Kidney (tissue), 14 donors: ENCODE results near the gene STMN1. TPM values are rescaled to one million over a fixed set of nuclear protein-coding genes. Genes with fewer than 3 reads are reported as not detected.
A peak's percentile ranks its signal among the peaks of the same experiment; 100 is the strongest.

ENCODE experiments used
- DNase-seq, 5 donors: peaks; one replicate each; pipeline ENCODE4 v3.0.0-alpha.2; 2013 to 2020
- FAIRE-seq: peaks from 2 replicates; lab custom pipeline; 2012; peaks lifted over from hg19 to GRCh38; lab: Jason Lieb, UNC
- H3K27ac ChIP-seq, 2 donors: one replicate each; pipeline ENCODE4 v1.7.0; 2013; ENCODE audit warnings: low read depth in 2 of 2, low read length in 2 of 2, inconsistent platforms in 1 of 2
- H3K27me3 ChIP-seq: one replicate; pipeline ENCODE4 v1.7.1; 2013; ENCODE audit warnings: low read length, inconsistent platforms; ENCODE audit not compliant: control insufficient read depth, insufficient read depth
- H3K36me3 ChIP-seq, 3 donors: one replicate each; pipeline versions ENCODE4 v1.7.0 to v1.7.1; 2013; ENCODE audit warnings: low read length in 3 of 3, control low read depth in 1 of 3, inconsistent platforms in 1 of 3; ENCODE audit not compliant: insufficient read depth in 3 of 3, control insufficient read depth in 2 of 3
- H3K4me1 ChIP-seq, 3 donors: one replicate each; pipeline versions ENCODE4 v1.7.0 to v1.7.1; 2013; ENCODE audit warnings: low read length in 3 of 3, inconsistent platforms in 1 of 3, low read depth in 1 of 3; ENCODE audit not compliant: control insufficient read depth in 2 of 3, insufficient read depth in 2 of 3
- H3K4me3 ChIP-seq, 3 donors: one replicate each; pipeline versions ENCODE4 v1.7.0 to v1.8.1; 2013; ENCODE audit warnings: low read length in 3 of 3, control low read depth in 1 of 3, inconsistent platforms in 1 of 3
- H3K9ac ChIP-seq, 3 donors: one replicate each; pipeline versions ENCODE4 v1.7.0 to v1.7.1; 2013; ENCODE audit warnings: low read length in 3 of 3, control low read depth in 1 of 3, inconsistent platforms in 1 of 3
- H3K9me3 ChIP-seq, 3 donors: one replicate each; pipeline versions ENCODE4 v1.7.0 to v1.7.1; 2013; ENCODE audit warnings: low read length in 3 of 3, control low read depth in 1 of 3, inconsistent platforms in 1 of 3; ENCODE audit not compliant: control insufficient read depth in 2 of 3, insufficient read depth in 1 of 3
- intact Hi-C: fragments of 100-400 bp; cut with DNase I; formaldehyde crosslinking; loops from one replicate; pipeline ENCODE4 v1.11.1; 2022
- polyA plus RNA-seq: library from polyadenylated mRNA; stranded (reverse); fragments of 350-450 nt; fragmentation: Illumina TruSeq; extraction: RNeasy Lipid Tissue Mini Kit (QIAGEN cat#74804); gene quantifications from one replicate; pipeline ENCODE4 v1.2.3, GENCODE V29; 2014; ENCODE audit warnings: low read depth, low replicate concordance; ENCODE audit not compliant: insufficient read depth
- total RNA-seq: library from RNA; stranded (reverse); fragmentation: NEBNext Ultra II Directional; extraction: Animal tissue kit (Norgen Biotek cat#: 25700); gene quantifications from one replicate; pipeline ENCODE4 v1.2.1, GENCODE V29; 2021
- TF ChIP-seq, protein P1 (sequence below): IDR thresholded peaks from 3 replicates; pipeline ENCODE4 v1.5.1; 2012; ENCODE audit warnings: mild to moderate bottlenecking, moderate library complexity, borderline replicate concordance; ENCODE audit not compliant: insufficient read depth; ENCODE audit errors: extremely low read depth
- donor health status: control.
- donor health status: control.
- donor health status: control.
- donor health status: control.
- donor health status: control.
- donor health status: DM: yes; HTN: yes; CAD: no.
- donor health status: Normal renal cell carcinoma (clear cell type).

The STMN1 gene
- total and polyA plus RNA-seq, 2 donors from 2014 or later, result 50.4 to 101 TPM

DNA sequence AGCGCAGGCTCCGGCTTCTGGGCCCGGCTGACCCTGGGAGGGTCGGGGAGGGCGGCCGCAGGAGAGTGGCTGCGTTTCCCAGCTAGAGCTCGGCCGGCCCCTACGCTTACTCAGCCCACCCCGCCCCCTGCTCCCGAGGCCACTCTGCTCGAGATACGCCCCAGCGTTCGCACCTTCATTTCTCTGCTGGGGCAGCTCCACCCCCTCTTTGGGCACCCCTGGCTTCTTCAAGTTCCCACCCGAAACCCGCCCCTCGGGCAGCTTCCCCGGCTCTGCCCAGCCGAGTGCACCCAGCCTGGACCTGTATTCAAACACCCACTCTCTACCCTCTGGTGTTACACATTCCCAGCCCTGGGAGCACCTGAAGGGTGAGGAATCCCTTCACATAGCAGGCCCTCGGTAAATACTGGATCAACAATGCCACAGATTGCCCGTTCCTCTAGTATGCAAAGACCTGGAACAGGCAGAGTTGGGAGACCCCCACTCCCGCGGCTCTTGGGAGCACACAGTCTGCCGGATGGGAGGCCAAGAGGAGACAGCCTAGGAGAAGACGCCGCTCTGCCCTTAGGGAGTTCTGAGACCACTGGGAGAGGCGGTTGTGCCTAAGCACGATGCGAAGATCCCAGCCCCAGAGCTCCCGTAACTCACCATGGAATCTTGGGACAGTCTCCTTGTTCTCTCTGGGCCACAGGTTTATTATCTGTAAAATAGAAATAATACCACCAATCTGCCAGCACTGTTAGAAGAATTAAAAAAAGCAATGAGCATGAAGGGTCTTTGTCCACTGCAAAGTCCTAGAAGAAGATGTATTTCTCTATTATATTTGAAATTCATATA lies 30.1 kb downstream of the STMN1 start:
- H3K4me1 ChIP-seq, result peaks cover 0 to 43% (median 15%) of the 10 kb centered on the region in 3 donors
- TF ChIP-seq, protein P1, sequence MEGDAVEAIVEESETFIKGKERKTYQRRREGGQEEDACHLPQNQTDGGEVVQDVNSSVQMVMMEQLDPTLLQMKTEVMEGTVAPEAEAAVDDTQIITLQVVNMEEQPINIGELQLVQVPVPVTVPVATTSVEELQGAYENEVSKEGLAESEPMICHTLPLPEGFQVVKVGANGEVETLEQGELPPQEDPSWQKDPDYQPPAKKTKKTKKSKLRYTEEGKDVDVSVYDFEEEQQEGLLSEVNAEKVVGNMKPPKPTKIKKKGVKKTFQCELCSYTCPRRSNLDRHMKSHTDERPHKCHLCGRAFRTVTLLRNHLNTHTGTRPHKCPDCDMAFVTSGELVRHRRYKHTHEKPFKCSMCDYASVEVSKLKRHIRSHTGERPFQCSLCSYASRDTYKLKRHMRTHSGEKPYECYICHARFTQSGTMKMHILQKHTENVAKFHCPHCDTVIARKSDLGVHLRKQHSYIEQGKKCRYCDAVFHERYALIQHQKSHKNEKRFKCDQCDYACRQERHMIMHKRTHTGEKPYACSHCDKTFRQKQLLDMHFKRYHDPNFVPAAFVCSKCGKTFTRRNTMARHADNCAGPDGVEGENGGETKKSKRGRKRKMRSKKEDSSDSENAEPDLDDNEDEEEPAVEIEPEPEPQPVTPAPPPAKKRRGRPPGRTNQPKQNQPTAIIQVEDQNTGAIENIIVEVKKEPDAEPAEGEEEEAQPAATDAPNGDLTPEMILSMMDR, result no peak

DNA sequence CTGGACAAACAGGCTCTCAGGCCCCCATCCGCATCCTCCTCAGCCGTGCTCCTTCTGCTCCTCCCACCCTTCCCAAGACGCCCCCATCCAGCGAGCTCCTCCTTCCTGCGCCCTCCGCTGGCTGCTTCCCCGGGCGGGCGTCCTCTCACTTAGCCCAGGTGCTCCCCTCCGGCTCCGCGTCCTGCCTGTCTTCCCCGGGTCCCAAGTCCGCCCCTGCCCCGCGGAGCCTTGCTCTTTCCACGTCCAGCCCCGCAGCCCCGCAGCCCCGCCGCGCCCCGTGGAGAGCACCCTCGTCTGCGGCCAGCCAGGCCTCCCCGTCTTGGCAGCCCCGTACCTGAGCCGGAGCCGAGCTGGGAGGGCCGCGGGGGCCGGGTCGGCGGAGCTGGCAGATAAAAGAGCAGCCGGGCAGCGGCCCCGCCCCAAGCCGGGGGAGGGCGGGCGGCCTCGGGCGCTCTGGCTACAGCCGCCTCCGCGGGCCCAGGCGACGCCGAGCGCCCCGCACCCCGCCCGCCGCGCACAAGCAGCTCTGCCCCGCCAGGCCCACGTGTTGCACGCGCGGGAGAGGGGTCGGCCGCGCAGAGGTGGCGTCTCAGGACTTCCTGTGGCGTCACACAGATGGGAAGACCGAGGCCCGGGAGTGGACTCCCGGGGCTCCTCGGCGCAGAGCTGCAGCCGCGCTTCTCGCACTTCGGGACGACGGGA lies 30.9 kb downstream of the STMN1 start, which contains the start of gene PAQR7:
Gene PAQR7 (minus strand): TSS at position 555 of the 702 bp plus-strand sequence. CDS start 11,869 bp downstream, outside the sequence.
- no peaks in the 10 kb centered on the region for H3K36me3 ChIP-seq
- intact Hi-C loops, result no loop called here
- H3K27ac ChIP-seq, result peak within 1 kb of the TSS; percentile 93
- peak within 1 kb of the TSS; percentile 67 to 87 (median 73) for H3K4me3 ChIP-seq
- DNase-seq (peak; percentile 84 to 95 (median 90)), FAIRE-seq (no peak)
- H3K9me3 ChIP-seq, result no peaks in the 10 kb centered on the region
- H3K9ac ChIP-seq, result peak within 1 kb of the TSS; percentile 60 to 93 (median 89)
- H3K27me3 ChIP-seq, result no peaks in the 10 kb centered on the region
- TF ChIP-seq, protein P1, result no peak
- H3K4me1 ChIP-seq, result peaks cover 0 to 46% (median 23%) of the 10 kb centered on the region in 3 donors

More for the DNA sequence above, 30.1 kb downstream of the STMN1 start:
- Histone ChIP-seq H3K9ac (peak overlapping the region in 2 of 3 donors; percentile 60 to 73), H3K27ac (peak overlapping the region; percentile 93), H3K4me3 (peak overlapping the region in 2 of 3 donors; percentile 30 to 87), H3K36me3 (no peaks in the 10 kb centered on the region), H3K9me3 (no peaks in the 10 kb centered on the region), H3K27me3 (no peaks in the 10 kb centered on the region)
- FAIRE-seq (no peak), DNase-seq (peak in 2 of 5 donors; percentile 83 to 92)
- intact Hi-C loops, result no loop called here

DNA sequence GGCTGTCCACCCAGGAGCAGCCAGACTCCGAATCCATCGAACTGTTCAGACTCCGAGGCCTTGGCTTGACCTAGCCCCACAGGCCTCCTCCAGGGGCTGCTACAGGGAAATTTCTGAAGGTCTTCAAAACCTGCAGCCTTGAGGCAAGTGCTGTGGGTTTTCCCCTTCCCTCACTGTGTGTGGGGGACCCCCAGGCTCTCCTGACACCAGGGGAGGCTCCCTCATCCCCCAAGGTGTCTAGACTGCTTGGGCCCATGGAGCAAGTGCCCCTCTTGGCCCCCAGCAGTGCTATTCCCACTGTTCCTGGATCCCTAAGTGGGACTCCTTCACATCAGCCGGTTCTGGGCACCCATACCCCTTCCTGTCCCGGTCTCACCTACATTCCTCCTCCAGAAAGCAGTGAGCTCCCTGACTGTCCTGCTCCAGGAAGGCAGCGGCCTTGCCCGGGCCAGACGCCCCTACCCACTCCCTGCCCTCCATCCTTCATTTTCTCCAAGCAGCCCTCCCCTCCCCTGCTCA lies 31.5 kb downstream of the STMN1 start:
- Histone ChIP-seq H3K4me3 (peak overlapping the region; percentile 67 to 87 (median 73)), H3K4me1 (peaks cover 0 to 52% (median 27%) of the 10 kb centered on the region in 3 donors), H3K9me3 (no peaks in the 10 kb centered on the region), H3K36me3 (no peaks in the 10 kb centered on the region), H3K27me3 (no peaks in the 10 kb centered on the region), H3K9ac (peak overlapping the region; percentile 60 to 93 (median 89)), H3K27ac (peak overlapping the region; percentile 93)
- FAIRE-seq (no peak), DNase-seq (no peak)
- TF ChIP-seq, protein P1, result no peak
- intact Hi-C loops, result no loop called here
